ENCODE data around the gene DNAH3.

GRCh38 chr16:20889625-20890275, 260.9 kb downstream of the DNAH3 start:
- TF ChIP-seq CTCF (IDR thresholded peaks at IDR 0.05) (no peak), POLR2A (IDR thresholded peaks at IDR 0.05) (no peak)

Measured in testis (tissue), 2 donors.